GM06990 (cell line): ENCODE measurements around the gene MT1HL1.
A peak's percentile ranks its signal among the peaks of the same experiment; 100 is the strongest.

ENCODE experiments used
- DNase-seq: peaks from one replicate; pipeline ENCODE4 v3.0.0-alpha.2; 2011; ENCODE audit not compliant: insufficient read length; ENCODE audit errors: extremely low read depth
- H3K27me3 ChIP-seq: replicated peaks from 2 replicates; pipeline ENCODE4 v1.6.0; 2011; ENCODE audit warnings: low read length; ENCODE audit not compliant: control insufficient read depth, insufficient read depth
- H3K36me3 ChIP-seq: 2 replicates; pipeline ENCODE4 v1.5.1; 2011; ENCODE audit warnings: low read length; ENCODE audit not compliant: control insufficient read depth, insufficient read depth
- H3K4me3 ChIP-seq: replicated peaks from 2 replicates; pipeline ENCODE4 v1.5.1; 2011; ENCODE audit warnings: low read depth, mild to moderate bottlenecking, control low read depth, low read length
- TF ChIP-seq, protein P1 (sequence below): IDR thresholded peaks from 2 replicates; pipeline ENCODE4 v1.5.1; 2011; ENCODE audit warnings: low read length, control low read depth, mild to moderate bottlenecking, inconsistent platforms; ENCODE audit not compliant: insufficient read depth, poor library complexity, severe bottlenecking

Gene MT1HL1

DNA sequence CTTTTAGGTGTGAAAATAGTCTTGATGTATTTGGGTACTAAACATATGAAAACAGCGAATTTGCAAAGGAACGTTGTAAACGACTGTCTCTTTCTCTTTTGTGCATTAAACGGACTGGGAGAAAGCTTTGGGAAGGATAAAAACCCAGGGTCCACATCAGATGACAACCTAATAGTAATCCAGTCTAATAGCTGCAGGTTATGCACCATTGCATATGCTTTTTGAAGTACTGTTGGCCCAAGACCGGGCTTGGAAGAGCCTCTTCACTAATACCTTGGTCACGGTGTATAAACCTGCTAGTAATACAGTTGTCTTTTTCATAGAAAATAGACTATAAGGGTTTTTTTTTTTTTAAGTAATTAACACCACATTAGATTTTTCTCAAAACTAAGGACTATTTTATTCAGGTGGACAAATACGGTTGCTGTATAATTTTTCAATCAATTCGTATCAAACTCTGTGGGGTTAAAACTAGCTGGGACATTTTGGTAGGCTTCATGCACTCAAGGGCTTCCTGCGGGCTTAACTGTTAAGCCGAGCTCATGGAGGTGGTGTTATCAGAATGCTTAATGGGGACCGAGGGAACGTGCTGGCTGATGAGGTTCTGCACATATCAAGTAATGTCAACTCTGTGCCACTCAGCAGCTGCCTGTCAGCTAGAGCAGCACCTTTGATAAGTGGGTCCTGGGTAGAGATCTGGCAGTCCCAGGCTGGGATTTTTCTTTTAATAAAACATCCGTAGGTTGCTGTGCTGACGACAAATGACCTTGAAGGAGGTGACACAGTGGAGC lies 39.8 kb upstream of the MT1HL1 start:
- no peak for DNase-seq
- H3K36me3 ChIP-seq = no peaks in the 10 kb centered on the region
- no peak overlapping the region for H3K4me3 ChIP-seq
- TF ChIP-seq, protein P1, sequence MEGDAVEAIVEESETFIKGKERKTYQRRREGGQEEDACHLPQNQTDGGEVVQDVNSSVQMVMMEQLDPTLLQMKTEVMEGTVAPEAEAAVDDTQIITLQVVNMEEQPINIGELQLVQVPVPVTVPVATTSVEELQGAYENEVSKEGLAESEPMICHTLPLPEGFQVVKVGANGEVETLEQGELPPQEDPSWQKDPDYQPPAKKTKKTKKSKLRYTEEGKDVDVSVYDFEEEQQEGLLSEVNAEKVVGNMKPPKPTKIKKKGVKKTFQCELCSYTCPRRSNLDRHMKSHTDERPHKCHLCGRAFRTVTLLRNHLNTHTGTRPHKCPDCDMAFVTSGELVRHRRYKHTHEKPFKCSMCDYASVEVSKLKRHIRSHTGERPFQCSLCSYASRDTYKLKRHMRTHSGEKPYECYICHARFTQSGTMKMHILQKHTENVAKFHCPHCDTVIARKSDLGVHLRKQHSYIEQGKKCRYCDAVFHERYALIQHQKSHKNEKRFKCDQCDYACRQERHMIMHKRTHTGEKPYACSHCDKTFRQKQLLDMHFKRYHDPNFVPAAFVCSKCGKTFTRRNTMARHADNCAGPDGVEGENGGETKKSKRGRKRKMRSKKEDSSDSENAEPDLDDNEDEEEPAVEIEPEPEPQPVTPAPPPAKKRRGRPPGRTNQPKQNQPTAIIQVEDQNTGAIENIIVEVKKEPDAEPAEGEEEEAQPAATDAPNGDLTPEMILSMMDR = no peak
- H3K27me3 ChIP-seq = no peaks in the 10 kb centered on the region; the same call in 1 of the 2 replicates

DNA sequence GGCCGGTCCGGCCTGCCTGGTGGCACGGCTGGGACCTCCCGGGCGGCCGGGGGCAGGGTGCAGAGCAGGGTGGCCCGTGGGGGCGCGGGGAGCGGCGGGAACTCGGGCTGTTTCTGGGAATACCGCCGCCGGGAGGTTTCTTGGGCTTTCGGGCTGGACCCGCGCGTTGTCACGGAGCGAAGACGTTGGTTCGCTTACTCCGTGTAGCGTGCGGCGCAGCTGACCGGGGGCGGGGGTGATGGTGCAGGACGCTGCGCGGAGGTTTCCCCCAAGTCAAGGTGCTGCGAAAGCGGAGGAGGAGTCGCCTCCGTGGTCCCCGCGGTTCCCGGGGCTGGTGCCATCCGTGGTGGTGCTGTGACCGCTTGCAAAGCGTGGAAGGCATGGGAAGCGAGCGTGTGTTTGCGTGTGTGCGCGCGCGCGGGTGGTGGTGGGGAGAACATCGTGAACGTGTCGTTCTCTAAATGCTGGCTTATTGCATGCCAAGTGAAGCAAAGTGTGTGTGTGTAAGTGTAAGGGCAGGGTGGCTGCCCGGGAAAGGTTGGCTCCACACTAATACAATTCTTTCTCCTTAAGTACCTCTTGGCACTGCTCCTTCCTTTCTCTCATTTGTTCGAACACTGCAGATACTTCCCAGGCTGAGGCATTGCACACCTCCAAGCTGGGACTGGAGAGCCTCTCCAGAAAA lies 38.8 kb upstream of the MT1HL1 start:
- Histone ChIP-seq H3K36me3 (no peaks in the 10 kb centered on the region), H3K27me3 (no peaks in the 10 kb centered on the region; the same call in 1 of the 2 replicates), H3K4me3 (no peak overlapping the region)
- TF ChIP-seq, protein P1 = no peak
- DNase-seq = peak; percentile 28

DNA sequence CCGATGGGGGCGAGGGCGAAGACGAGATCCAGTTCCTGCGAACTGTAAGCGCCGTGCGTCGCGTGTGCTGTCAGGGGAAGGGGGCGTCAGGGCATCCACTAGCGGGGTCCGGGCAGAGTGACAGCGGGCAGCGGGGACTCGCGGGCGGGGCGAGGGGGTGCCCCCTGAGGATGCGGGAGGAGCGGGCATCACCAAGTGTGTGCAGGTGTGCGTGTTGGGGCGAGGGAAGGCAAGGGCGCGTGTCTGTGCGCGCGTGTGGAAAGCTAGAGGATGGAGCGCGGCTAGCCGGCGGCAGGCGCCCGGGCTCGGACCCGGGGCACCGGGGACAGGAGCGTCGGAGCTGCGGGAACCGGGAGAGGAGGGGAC lies 38.3 kb upstream of the MT1HL1 start:
- TF ChIP-seq, protein P1 = no peak
- DNase-seq = peak; percentile 9
- Histone ChIP-seq H3K36me3 (no peaks in the 10 kb centered on the region), H3K4me3 (no peak overlapping the region), H3K27me3 (no peaks in the 10 kb centered on the region; the same call in 1 of the 2 replicates)

DNA sequence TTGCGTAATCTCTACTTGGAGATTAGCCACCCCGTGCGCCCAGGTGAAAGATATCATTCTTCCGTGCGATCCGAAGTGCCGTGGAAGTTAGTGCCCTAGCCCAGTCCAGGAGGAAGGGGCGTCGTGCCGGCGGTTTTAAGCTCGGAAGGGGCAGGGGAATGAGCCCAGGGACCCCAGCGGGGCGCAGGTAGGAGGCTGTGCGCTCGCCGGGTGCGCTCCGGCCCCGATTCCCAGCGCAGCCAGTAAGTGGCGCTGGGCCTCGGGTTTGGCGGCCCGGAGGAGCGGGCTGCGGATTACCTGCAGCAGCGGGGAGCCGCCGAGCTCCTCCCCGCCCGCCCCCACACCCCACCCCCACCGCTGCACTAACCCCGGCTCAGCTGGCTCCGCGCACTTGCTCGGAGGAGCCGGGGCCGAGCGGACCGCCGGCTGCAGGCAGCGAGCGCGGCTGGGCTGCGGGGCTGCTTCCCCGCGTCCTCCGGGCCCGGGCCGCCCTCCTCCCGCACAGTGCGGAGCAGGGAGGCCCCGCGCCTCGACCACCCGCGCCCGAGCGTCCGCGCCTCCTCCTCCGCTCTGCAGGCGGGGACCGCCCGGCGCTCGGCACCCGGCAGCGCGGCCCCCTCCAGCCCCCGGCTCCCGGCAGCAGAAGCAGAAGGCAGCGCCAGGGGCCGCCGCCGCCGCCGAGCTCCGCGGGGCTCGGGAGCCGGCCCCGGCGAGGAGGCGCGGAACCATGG lies 37.7 kb upstream of the MT1HL1 start, which contains the start of gene RYR2:
Gene RYR2, plus strand, starts transcription at position 390 of the 731 bp plus-strand sequence. Its CDS starts 338 bp downstream, at position 728.
- DNase-seq = peak; percentile 18
- Histone ChIP-seq H3K27me3 (no peaks in the 10 kb centered on the region; the same call in 1 of the 2 replicates), H3K36me3 (no peaks in the 10 kb centered on the region), H3K4me3 (no peak within 1 kb of the TSS)
- TF ChIP-seq, protein P1 = peak; percentile 13

DNA sequence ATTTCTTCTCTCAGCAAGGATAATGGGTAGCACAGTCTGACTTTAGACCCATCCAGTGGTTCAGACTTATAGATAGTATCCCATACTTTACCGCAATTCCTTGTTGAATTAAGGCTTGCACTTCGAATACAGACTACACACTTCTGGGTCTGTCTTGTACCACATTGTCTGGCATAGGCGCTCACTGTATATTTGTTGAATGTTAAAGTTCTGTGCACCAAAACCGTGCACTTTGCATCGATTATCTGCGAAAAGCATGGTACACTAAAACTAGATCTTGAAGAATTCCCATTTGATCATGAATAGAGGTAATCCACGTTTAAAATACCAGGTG lies 37.2 kb upstream of the MT1HL1 start:
- DNase-seq = no peak
- Histone ChIP-seq H3K27me3 (no peaks in the 10 kb centered on the region), H3K4me3 (no peak overlapping the region), H3K36me3 (no peaks in the 10 kb centered on the region)
- TF ChIP-seq, protein P1 = no peak
